T47D (cell line): ENCODE measurements around the gene SFSWAP.
A peak's percentile ranks its signal among the peaks of the same experiment; 100 is the strongest.

Experiments used
- DNase-seq, 2 experiments: peaks; one replicate each; pipeline versions ENCODE4 v3.0.0 to v3.0.0-alpha.2; 2011 to 2012; ENCODE audit warnings: low read depth in 1 of 2, low spot score in 1 of 2
- JUND ChIP-seq: IDR thresholded peaks from 2 replicates; pipeline ENCODE4 v1.6.1; 2012; ENCODE audit warnings: low read depth
- in situ Hi-C: cut with HindIII; loops from 2 replicates; pipeline ENCODE4 v1.10.0; 2016; ENCODE audit warnings: low sequenced_read_pairs, low pct_unique_long_range_greater_than_20kb

SFSWAP gene

DNA sequence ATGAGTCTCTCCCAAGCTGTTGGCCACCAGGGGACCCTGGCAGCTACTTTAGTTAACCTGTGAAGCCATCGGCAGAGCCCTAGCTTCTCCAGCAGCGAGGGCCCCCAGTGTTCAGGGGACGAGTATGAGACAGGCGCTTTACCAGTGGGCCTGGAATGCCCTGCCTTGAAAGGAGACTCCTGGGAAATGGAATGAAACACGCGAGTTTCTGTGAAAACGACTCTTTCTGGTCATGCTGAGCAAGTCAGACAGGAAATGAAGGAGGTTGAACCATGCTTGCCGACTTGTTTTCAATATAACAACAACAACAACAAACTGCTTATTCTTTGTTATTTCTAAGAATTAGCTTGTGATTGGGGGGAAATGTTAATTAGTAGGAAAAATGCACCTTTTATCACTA is 42.9 kb downstream of the SFSWAP start:
- in situ Hi-C loops, result no loop called here
- no peak for TF ChIP-seq JUND
- no peak for DNase-seq

- in situ Hi-C loops, result no loop called here
- no peak for DNase-seq
- no peak for TF ChIP-seq JUND
These were observed 43.3 kb downstream of the SFSWAP start for GRCh38 chr12:131754184-131754583.

GRCh38 chr12:131755305-131756113 is 44.6 kb downstream of the SFSWAP start:
- in situ Hi-C loops, result no loop called here
- peak; percentile 38 to 69 for DNase-seq

DNA sequence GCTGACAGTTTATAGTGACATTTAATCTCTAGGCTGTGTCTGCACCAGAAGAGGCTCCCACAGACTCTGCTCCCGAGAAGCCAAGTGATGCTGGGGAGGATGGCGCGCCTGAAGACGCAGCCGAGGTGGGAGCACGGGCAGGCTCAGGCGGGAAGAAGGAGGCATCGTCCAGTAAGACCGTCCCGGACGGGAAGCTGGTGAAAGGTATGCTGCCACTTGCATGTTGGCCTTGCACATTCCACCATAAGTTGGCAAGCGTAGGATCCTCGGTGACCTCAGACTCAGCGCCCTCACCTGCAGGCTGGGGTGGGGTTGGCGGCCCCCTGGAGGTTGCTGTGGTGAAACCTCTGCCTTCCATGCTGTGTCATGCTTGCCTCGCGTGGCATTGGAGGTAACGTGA is 45.6 kb downstream of the SFSWAP start:
- in situ Hi-C loops, result no loop called here
- TF ChIP-seq JUND, result no peak
- DNase-seq, result no peak

More at GRCh38 chr12:131755305-131756113, 44.6 kb downstream of the SFSWAP start:
- no peak for TF ChIP-seq JUND

- TF ChIP-seq JUND, result no peak
- DNase-seq, result no peak
- in situ Hi-C loops, result no loop called here
These were observed 46.2 kb downstream of the SFSWAP start for GRCh38 chr12:131757111-131757510.

DNA sequence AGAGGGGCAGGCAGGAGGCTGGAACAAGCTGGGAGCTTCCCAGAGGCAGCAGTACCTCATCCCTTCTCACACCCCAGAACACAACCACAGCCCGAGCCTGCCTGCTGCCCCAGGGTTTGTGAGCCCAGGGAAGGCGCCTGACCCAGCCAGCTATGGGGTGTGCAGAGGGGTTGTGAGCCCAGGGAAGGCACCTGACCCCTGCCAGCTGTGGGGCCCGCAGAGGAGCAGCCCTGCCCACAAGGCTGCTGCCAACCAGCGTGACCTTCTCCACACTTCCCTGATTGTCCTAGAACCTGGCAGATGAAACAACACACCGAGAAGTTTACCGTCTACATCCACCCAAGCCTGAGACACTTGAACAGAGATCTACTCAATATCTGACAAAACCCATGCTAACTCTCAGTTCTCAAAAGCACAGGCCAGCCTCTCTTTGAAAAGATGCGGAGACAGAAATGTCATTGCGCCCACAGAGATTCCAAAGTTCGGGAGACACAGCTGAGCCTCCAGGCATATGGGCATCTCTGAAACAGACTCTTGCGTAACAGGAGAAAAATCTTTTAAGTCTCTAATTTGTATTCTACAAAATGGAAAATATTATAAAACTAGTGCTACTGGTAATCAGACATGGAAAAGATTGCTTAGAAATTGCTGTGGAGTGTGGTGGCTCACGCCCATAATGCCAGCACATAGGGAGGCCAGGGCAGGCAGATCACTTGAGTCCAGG is 47.3 kb downstream of the SFSWAP start:
- in situ Hi-C loops, result no loop called here
- no peak for DNase-seq
- TF ChIP-seq JUND, result no peak

DNA sequence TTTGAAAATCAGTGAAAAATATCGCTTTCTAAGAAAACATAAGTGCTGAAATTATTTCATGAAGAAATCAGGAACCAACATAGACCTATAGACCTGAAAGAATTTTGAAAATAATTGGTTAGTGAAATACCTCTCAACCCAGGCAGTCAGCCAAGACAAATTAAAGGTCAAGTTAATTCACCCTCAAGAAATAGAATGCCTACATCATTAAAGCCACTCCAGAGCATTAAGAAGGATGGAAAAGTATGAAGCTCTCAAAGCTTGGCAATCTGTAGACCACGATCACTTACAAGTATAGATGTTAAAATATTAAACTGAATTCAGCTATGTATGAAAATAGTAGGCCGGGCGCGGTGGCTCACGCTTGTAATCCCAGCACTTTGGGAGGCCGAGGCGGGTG is 48.3 kb downstream of the SFSWAP start:
- no peak for TF ChIP-seq JUND
- in situ Hi-C loops, result no loop called here
- DNase-seq, result no peak

DNA sequence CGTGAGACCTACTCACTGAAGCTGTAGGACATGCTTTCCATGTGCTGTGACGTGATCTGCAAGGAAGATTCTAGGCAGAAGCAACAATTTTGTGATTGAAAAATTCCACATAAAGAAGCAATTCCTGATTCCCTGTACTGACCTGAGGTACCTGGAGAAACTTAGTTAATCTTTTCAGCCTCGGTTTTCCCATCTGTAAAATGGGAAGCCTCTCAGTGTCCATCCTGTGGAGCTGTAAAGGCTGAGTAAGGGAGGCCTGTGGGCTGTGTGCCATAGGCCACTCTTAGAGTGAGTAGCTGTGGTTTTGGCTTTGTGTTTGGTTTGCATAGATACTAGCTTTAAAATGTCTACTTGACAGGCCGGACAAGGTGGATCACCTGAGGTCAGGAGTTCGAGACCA is 50.7 kb downstream of the SFSWAP start:
- DNase-seq, result no peak
- in situ Hi-C loops, result no loop called here
- no peak for TF ChIP-seq JUND

- no peak for DNase-seq
- no peak for TF ChIP-seq JUND
- in situ Hi-C loops, result no loop called here
These were observed 53.8 kb downstream of the SFSWAP start for GRCh38 chr12:131764738-131765137.

DNA sequence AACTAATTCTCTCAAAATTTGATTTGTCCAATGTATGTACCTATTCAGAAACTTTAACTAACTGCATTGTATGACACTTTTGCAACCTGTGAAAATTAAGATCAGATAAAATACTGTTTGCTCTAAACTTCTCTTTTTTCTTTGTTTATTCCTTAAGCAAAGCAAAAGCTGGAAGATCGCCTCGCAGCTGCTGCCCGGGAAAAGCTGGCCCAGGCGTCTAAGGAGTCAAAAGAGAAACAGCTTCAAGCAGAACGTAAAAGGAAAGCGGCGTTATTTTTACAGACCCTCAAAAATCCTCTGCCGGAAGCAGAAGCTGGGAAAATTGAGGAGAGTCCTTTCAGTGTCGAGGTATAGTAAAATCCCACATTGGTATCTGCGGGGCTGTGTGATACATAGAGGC is 55.1 kb downstream of the SFSWAP start:
- no peak for TF ChIP-seq JUND
- in situ Hi-C loops, result no loop called here

GRCh38 chr12:131766382-131767107 is 55.7 kb downstream of the SFSWAP start:
- TF ChIP-seq JUND, result no peak
- in situ Hi-C loops, result no loop called here
- DNase-seq, result no peak

More for the DNA sequence above, 55.1 kb downstream of the SFSWAP start:
- DNase-seq, result no peak

DNA sequence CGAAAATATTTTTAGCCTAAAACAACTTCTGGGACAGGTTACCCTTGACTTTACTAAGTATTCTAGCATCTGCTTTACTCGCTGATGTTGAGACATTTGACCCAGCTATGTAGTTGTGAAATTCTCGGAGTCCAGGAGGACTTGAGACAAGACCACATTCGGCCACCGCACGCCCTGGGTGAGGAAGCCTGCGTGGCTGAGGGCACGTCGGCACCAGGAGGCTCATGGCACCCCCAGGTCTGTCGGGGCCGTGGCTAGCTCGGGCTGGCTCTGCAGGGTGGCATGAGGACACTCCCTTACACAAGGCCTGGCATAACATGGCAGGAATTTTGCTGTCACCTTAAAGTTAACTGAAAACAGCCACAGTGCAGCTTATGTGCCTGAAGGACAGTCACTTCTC is 59.2 kb downstream of the SFSWAP start:
- in situ Hi-C loops, result no loop called here
- DNase-seq, result no peak
- TF ChIP-seq JUND, result no peak

DNA sequence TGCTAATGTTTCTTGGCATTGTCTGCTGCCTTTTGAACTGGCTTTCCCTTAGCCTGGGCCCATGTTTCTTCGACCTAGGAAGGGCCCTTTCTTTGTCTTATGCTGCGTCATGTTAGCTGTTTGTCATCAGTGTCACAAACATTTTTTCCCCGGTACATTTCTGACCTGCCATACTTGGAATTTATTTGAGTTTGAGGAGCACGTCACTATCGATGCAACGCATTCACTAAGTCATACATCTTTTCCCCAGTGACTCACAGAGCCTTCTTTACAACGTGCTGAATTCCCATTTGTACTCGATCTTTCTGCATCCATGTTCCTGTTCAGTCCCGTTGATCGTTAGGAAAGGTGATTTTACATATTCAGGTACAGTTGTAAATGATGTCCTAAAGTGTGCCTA is 61.1 kb downstream of the SFSWAP start:
- TF ChIP-seq JUND, result no peak
- in situ Hi-C loops, result no loop called here
- no peak for DNase-seq
